ENCODE results near the gene C4orf54.

The C4orf54 gene

DNA sequence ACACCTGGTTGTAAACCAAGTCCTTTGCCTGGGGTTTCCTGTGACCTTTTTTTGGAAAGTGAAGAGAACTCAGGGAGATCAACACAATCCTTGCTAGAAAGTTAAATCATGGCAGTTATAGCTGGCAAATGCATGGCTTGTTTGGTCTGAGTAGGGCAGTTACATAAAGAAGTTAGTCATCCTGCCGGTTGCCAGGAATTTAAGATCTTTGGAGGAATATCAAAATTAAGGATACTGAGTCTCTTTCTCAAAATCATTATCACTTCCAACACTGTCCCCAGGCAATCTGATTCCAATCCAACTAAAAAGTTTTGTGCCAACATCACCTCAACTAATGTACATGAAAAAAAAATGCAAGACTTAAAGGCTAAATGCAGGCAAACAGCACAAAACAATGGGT is 40.3 kb downstream of the C4orf54 start:
- H3K79me2 ChIP-seq (ENCODE audit: low read length) = no peaks in the 10 kb centered on the region
- DNase-seq = no peak
- H2AFZ ChIP-seq (ENCODE audit: low read length) = no peak overlapping the region

DNA sequence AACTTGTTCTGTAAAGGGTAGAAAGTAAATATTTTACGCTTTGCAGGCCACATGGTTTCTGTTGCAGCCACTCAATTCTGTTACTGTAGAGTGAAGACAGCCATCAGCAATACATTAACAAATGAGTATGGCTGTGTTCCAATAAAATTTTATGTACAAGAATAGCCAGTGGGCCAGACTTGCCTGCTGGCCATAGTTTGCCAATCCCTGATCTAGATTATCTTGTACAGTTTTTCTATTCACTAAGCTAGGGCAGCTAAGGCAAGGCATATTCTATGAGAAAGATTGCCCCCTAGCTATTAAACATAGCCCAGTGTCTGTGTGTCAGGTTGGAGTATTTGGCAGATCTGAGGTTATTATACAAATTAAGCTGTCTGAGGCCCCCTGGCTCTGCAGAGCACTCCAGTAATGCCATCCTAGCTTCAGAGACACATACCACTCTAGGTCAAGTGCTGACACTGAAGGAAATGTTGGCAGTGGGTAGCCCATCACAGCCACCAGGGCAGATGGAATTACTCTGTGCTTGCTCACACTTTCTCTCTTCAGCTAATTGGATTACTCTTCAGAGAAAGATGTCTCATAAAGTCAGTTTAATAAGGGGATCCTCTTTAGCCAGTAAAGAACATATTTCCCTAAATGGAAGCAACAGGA is 42.3 kb downstream of the C4orf54 start:
- Histone ChIP-seq H3K79me2 (ENCODE audit: low read length) (no peaks in the 10 kb centered on the region), H3K9ac (ENCODE audit: low read length) (no peak overlapping the region), H3K9me3 (replicated peaks; ENCODE audit: insufficient read depth, low read length) (no peaks in the 10 kb centered on the region), H3F3A (ENCODE audit: insufficient read depth, low read length) (no peaks in the 10 kb centered on the region), H4K20me1 (ENCODE audit: insufficient read depth, low read length) (no peaks in the 10 kb centered on the region), H3K27me3 (replicated peaks; ENCODE audit: insufficient read depth, low read length) (no peaks in the 10 kb centered on the region), H3K36me3 (replicated peaks; ENCODE audit: insufficient read depth, low read length) (no peaks in the 10 kb centered on the region), H3K4me2 (ENCODE audit: low read depth, low read length) (no peak overlapping the region), H2AFZ (ENCODE audit: low read length) (no peak overlapping the region), H3K4me3 (ENCODE audit: low read length) (no peak overlapping the region), H3K9me2 (replicated peaks; ENCODE audit: insufficient read depth, low read length) (no peaks in the 10 kb centered on the region), H3K27ac (ENCODE audit: low read length) (no peak overlapping the region), H3K4me1 (ENCODE audit: low read length) (no peaks in the 10 kb centered on the region)
- DNase-seq = no peak
- TF ChIP-seq EZH2 (optimal IDR thresholded peaks at IDR 0.05; ENCODE audit: low read depth, low read length) = no peak
- TF ChIP-seq, protein P1, sequence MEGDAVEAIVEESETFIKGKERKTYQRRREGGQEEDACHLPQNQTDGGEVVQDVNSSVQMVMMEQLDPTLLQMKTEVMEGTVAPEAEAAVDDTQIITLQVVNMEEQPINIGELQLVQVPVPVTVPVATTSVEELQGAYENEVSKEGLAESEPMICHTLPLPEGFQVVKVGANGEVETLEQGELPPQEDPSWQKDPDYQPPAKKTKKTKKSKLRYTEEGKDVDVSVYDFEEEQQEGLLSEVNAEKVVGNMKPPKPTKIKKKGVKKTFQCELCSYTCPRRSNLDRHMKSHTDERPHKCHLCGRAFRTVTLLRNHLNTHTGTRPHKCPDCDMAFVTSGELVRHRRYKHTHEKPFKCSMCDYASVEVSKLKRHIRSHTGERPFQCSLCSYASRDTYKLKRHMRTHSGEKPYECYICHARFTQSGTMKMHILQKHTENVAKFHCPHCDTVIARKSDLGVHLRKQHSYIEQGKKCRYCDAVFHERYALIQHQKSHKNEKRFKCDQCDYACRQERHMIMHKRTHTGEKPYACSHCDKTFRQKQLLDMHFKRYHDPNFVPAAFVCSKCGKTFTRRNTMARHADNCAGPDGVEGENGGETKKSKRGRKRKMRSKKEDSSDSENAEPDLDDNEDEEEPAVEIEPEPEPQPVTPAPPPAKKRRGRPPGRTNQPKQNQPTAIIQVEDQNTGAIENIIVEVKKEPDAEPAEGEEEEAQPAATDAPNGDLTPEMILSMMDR (IDR thresholded peaks at IDR 0.05; ENCODE audit: low read length) = no peak
- TF ChIP-seq EZH2phosphoT487 (IDR thresholded peaks at IDR 0.05; ENCODE audit: low read length) = no peak

More for the DNA sequence above, 40.3 kb downstream of the C4orf54 start:
- H3K9me2 ChIP-seq (replicated peaks; ENCODE audit: insufficient read depth, low read length) = no peaks in the 10 kb centered on the region
- H3K4me3 ChIP-seq (ENCODE audit: low read length) = no peak overlapping the region
- H3K27ac ChIP-seq (ENCODE audit: low read length) = no peak overlapping the region
- no peaks in the 10 kb centered on the region for H3K4me1 ChIP-seq (ENCODE audit: low read length)
- TF ChIP-seq, protein P1 (IDR thresholded peaks at IDR 0.05; ENCODE audit: low read length) = no peak
- TF ChIP-seq EZH2 (optimal IDR thresholded peaks at IDR 0.05; ENCODE audit: low read depth, low read length) = no peak
- TF ChIP-seq EZH2phosphoT487 (IDR thresholded peaks at IDR 0.05; ENCODE audit: low read length) = no peak
- H4K20me1 ChIP-seq (ENCODE audit: insufficient read depth, low read length) = no peaks in the 10 kb centered on the region
- no peak overlapping the region for H3K4me2 ChIP-seq (ENCODE audit: low read depth, low read length)
- H3K36me3 ChIP-seq (replicated peaks; ENCODE audit: insufficient read depth, low read length) = no peaks in the 10 kb centered on the region
- H3K9ac ChIP-seq (ENCODE audit: low read length) = no peak overlapping the region
- H3K9me3 ChIP-seq (replicated peaks; ENCODE audit: insufficient read depth, low read length) = no peaks in the 10 kb centered on the region
- H3K27me3 ChIP-seq (replicated peaks; ENCODE audit: insufficient read depth, low read length) = 0 out of 2 replicates have a peak, but pooled peaks cover 3% of the 10 kb centered on the region
- no peaks in the 10 kb centered on the region for H3F3A ChIP-seq (ENCODE audit: insufficient read depth, low read length)

DNA sequence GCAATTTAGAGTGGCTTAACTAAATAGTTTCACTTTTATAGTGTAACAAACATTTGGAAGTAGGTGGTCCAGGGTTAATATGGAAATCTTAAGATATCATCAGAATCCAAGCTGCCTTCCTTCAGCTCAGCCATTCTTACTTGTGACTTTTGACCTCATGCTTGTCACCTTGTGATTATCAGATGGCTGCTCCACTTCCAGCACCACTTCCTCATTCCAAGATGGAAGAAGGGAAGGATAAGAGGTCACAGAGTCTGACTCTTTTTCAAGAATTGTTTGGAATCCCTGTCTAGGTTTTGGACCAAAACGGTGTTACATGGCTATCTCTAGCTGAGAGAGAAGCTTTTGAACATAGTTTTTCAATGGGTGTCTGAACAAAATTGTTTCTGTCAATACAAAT is 43.1 kb downstream of the C4orf54 start:
- Histone ChIP-seq H3K27ac (ENCODE audit: low read length) (no peak overlapping the region), H3K79me2 (ENCODE audit: low read length) (no peaks in the 10 kb centered on the region), H3K4me2 (ENCODE audit: low read depth, low read length) (no peak overlapping the region), H3K9me2 (replicated peaks; ENCODE audit: insufficient read depth, low read length) (no peaks in the 10 kb centered on the region), H3K9ac (ENCODE audit: low read length) (no peak overlapping the region), H3F3A (ENCODE audit: insufficient read depth, low read length) (no peaks in the 10 kb centered on the region), H3K27me3 (replicated peaks; ENCODE audit: insufficient read depth, low read length) (no peaks in the 10 kb centered on the region), H4K20me1 (ENCODE audit: insufficient read depth, low read length) (no peaks in the 10 kb centered on the region), H3K4me1 (ENCODE audit: low read length) (no peaks in the 10 kb centered on the region), H2AFZ (ENCODE audit: low read length) (no peak overlapping the region), H3K4me3 (ENCODE audit: low read length) (no peak overlapping the region), H3K36me3 (replicated peaks; ENCODE audit: insufficient read depth, low read length) (no peaks in the 10 kb centered on the region), H3K9me3 (replicated peaks; ENCODE audit: insufficient read depth, low read length) (no peaks in the 10 kb centered on the region)
- TF ChIP-seq, protein P1 (IDR thresholded peaks at IDR 0.05; ENCODE audit: low read length) = no peak
- TF ChIP-seq EZH2phosphoT487 (IDR thresholded peaks at IDR 0.05; ENCODE audit: low read length) = no peak
- no peak for TF ChIP-seq EZH2 (optimal IDR thresholded peaks at IDR 0.05; ENCODE audit: low read depth, low read length)
- DNase-seq = no peak

Measured in MM.1S (cell line).